Measurements from ENCODE around the gene COX6A2.

The COX6A2 gene

DNA sequence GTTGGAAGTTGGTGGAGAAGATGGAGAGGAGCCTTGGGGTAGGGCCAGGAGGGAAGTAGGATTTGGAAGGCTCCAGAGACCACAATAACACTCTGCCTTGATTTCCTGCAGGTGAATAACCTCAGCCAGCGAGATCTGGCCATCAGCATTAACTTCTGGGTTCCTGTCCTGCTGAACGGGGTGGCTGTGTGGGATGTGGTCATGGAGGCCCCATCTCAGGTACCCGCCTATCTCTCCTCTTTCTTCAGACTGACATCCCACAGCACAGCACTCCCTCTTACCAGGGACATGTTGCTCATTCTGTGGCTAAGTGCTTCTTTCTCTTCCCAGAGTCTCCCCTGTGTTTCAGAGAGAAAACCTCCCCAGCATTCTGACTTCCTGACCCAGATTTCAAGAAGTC, 4.9 kb downstream of the COX6A2 start:
- no peak overlapping the region for H2BK5ac ChIP-seq (ENCODE audit: low read depth, low read length, poor library complexity, severe bottlenecking)
- WGBS, result 45% methylated on average over 2 of the region's 3 CpGs
- no peak overlapping the region for H4K8ac ChIP-seq (ENCODE audit: low read length)
- no peaks in the 10 kb centered on the region for H3K36me3 ChIP-seq (ENCODE audit: control insufficient read depth in 1 of 2, insufficient read depth in 2 of 2, low read depth in 1 of 2, low read length in 2 of 2)
- H2BK12ac ChIP-seq (ENCODE audit: low read length in 2 of 2), result no peak overlapping the region
- no peak overlapping the region for H3K27ac ChIP-seq (ENCODE audit: low read length, poor library complexity, severe bottlenecking)
- H4K91ac ChIP-seq (ENCODE audit: low read length), result no peak overlapping the region
- no peak overlapping the region for H2BK120ac ChIP-seq (ENCODE audit: low read depth, low read length)
- H3K4me1 ChIP-seq (ENCODE audit: control insufficient read depth, insufficient read depth, low read depth, low read length), result peaks cover 3% of the 10 kb centered on the region
- no peak overlapping the region for H3K4me2 ChIP-seq (ENCODE audit: low read length, poor library complexity, severe bottlenecking)
- peaks cover 7 to 46% of the 10 kb centered on the region in 2 experiments for H3K27me3 ChIP-seq (ENCODE audit: control insufficient read depth in 1 of 2, insufficient read depth in 1 of 2, low read length in 2 of 2)
- H3K9me3 ChIP-seq (ENCODE audit: control insufficient read depth, low read length), result peaks cover 19% of the 10 kb centered on the region
- H2AFZ ChIP-seq (ENCODE audit: low read depth, low read length), result no peak overlapping the region
- H3K14ac ChIP-seq (ENCODE audit: low read length in 2 of 2), result no peak overlapping the region
- DNase-seq, result no peak
- no peak overlapping the region for H3K9ac ChIP-seq (ENCODE audit: low read length)
- no peak overlapping the region for H3K23ac ChIP-seq (ENCODE audit: low read length in 2 of 2)
- no peak overlapping the region for H2BK15ac ChIP-seq (ENCODE audit: low read depth, poor library complexity, severe bottlenecking)
- no peak overlapping the region for H3K18ac ChIP-seq (ENCODE audit: low read depth in 1 of 2, low read length in 2 of 2)
- H3K4ac ChIP-seq (ENCODE audit: low read depth in 1 of 2, low read length in 2 of 2), result no peak overlapping the region
- no peak overlapping the region for H2AK5ac ChIP-seq (ENCODE audit: low read length, severe bottlenecking)
- no peak overlapping the region for H3K4me3 ChIP-seq (ENCODE audit: insufficient read depth in 1 of 2, low read depth in 1 of 2, low read length in 2 of 2)
- H3K79me1 ChIP-seq (replicated peaks; ENCODE audit: low read length, poor library complexity, severe bottlenecking), result no peaks in the 10 kb centered on the region

DNA sequence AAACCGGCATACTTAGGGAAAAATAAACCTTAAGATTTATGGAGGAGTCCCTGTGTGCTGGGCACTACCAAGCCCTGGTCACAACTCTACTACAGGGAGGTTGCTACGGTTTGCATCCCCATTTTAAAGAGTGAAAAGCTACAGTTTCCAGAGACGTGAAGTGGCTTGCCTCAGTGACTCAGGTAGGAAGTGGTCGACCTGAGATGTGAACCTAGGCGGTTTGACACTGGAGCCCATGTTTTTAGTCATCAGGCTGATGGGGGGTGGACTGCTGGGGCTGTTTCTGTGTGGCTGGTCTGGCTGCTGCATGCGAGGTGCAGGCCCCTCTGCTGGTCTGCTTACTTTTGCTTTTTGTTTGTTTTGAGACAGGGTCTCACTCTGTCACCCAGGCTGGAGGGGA, 6.6 kb downstream of the COX6A2 start:
- H4K91ac ChIP-seq (ENCODE audit: low read length), result no peak overlapping the region
- no peak overlapping the region for H2BK12ac ChIP-seq (ENCODE audit: low read length in 2 of 2)
- H2BK5ac ChIP-seq (ENCODE audit: low read depth, low read length, poor library complexity, severe bottlenecking), result no peak overlapping the region
- no peak overlapping the region for H3K18ac ChIP-seq (ENCODE audit: low read depth in 1 of 2, low read length in 2 of 2)
- H3K27ac ChIP-seq (ENCODE audit: low read length, poor library complexity, severe bottlenecking), result no peak overlapping the region
- H2AK5ac ChIP-seq (ENCODE audit: low read length, severe bottlenecking), result no peak overlapping the region
- H3K27me3 ChIP-seq (ENCODE audit: control insufficient read depth in 1 of 2, insufficient read depth in 1 of 2, low read length in 2 of 2), result peaks cover 5 to 40% of the 10 kb centered on the region in 2 experiments
- WGBS, result 51% methylated on average over 6 of the region's 6 CpGs
- no peak overlapping the region for H3K23ac ChIP-seq (ENCODE audit: low read length in 2 of 2)
- no peak overlapping the region for H2BK15ac ChIP-seq (ENCODE audit: low read depth, poor library complexity, severe bottlenecking)
- peaks cover 19% of the 10 kb centered on the region for H3K9me3 ChIP-seq (ENCODE audit: control insufficient read depth, low read length)
- no peak overlapping the region for H2AFZ ChIP-seq (ENCODE audit: low read depth, low read length)
- H3K4me1 ChIP-seq (ENCODE audit: control insufficient read depth, insufficient read depth, low read depth, low read length), result no peaks in the 10 kb centered on the region
- no peak overlapping the region for H3K4me3 ChIP-seq (ENCODE audit: insufficient read depth in 1 of 2, low read depth in 1 of 2, low read length in 2 of 2)
- no peak overlapping the region for H4K8ac ChIP-seq (ENCODE audit: low read length)
- no peaks in the 10 kb centered on the region for H3K79me1 ChIP-seq (replicated peaks; ENCODE audit: low read length, poor library complexity, severe bottlenecking)
- no peak overlapping the region for H3K9ac ChIP-seq (ENCODE audit: low read length)
- no peak for DNase-seq
- no peak overlapping the region for H3K4ac ChIP-seq (ENCODE audit: low read depth in 1 of 2, low read length in 2 of 2)
- no peak overlapping the region for H2BK120ac ChIP-seq (ENCODE audit: low read depth, low read length)
- H3K4me2 ChIP-seq (ENCODE audit: low read length, poor library complexity, severe bottlenecking), result no peak overlapping the region
- H3K14ac ChIP-seq (ENCODE audit: low read length in 2 of 2), result no peak overlapping the region
- H3K36me3 ChIP-seq (ENCODE audit: control insufficient read depth in 1 of 2, insufficient read depth in 2 of 2, low read depth in 1 of 2, low read length in 2 of 2), result no peaks in the 10 kb centered on the region

DNA sequence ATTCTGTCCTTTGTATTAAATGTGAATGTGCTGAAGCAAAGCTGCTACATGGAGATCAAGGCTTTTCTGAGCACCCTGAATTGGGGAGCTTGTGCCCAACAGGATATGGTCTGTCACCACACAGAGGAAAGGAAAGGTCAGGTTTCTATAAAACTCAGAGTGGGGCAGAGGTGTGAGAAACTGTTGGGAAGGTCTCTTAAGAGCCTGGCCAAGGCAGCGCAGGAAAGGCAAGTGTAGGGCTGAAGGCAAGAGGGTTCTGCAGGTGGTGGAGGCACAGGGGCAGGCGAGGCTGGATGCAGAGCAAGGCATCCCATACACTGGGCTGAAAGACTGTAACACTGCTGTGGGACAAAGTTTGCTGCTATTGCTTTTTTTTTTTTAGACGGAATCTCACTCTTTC, 8.1 kb downstream of the COX6A2 start:
- Histone ChIP-seq H4K8ac (ENCODE audit: low read length) (no peak overlapping the region), H3K36me3 (ENCODE audit: control insufficient read depth in 1 of 2, insufficient read depth in 2 of 2, low read depth in 1 of 2, low read length in 2 of 2) (no peaks in the 10 kb centered on the region), H3K79me1 (replicated peaks; ENCODE audit: low read length, poor library complexity, severe bottlenecking) (no peaks in the 10 kb centered on the region), H3K27ac (ENCODE audit: low read length, poor library complexity, severe bottlenecking) (no peak overlapping the region), H3K14ac (ENCODE audit: low read length in 2 of 2) (no peak overlapping the region), H3K4me3 (ENCODE audit: insufficient read depth in 1 of 2, low read depth in 1 of 2, low read length in 2 of 2) (no peak overlapping the region), H3K18ac (ENCODE audit: low read depth in 1 of 2, low read length in 2 of 2) (no peak overlapping the region), H2BK120ac (ENCODE audit: low read depth, low read length) (no peak overlapping the region), H3K9me3 (ENCODE audit: control insufficient read depth, low read length) (peaks cover 24% of the 10 kb centered on the region), H2BK5ac (ENCODE audit: low read depth, low read length, poor library complexity, severe bottlenecking) (no peak overlapping the region), H2AK5ac (ENCODE audit: low read length, severe bottlenecking) (no peak overlapping the region), H3K4me1 (ENCODE audit: control insufficient read depth, insufficient read depth, low read depth, low read length) (no peaks in the 10 kb centered on the region), H3K4ac (ENCODE audit: low read depth in 1 of 2, low read length in 2 of 2) (no peak overlapping the region), H2BK15ac (ENCODE audit: low read depth, poor library complexity, severe bottlenecking) (no peak overlapping the region), H2AFZ (ENCODE audit: low read depth, low read length) (no peak overlapping the region), H3K23ac (ENCODE audit: low read length in 2 of 2) (no peak overlapping the region), H3K4me2 (ENCODE audit: low read length, poor library complexity, severe bottlenecking) (no peak overlapping the region), H4K91ac (ENCODE audit: low read length) (no peak overlapping the region), H3K9ac (ENCODE audit: low read length) (no peak overlapping the region), H2BK12ac (ENCODE audit: low read length in 2 of 2) (no peak overlapping the region), H3K27me3 (ENCODE audit: control insufficient read depth in 1 of 2, insufficient read depth in 1 of 2, low read length in 2 of 2) (peaks cover 10 to 37% of the 10 kb centered on the region in 2 experiments)
- DNase-seq, result no peak
- 86% methylated on average over 3 of the region's 3 CpGs for WGBS

DNA sequence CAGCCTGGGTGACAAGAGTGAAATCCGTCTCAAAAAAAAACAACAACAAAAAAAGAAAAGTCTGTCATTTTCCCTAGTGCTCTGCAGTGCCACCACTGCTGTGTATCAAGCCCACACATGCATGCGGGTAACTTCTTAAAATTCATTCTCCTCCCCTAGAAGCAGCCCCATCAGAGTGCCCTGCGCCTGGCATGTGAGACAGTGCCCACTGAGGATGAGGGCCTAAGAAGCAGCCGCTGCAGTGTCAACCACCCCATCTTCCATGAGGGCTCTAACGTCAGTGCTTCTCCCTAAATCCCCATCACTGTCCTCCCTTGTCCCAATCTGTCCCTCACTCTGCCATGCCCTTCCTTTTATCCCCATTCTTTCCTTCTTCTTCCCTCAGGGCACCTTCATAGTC, 10.2 kb downstream of the COX6A2 start:
- peaks cover 5 to 41% of the 10 kb centered on the region in 2 experiments for H3K27me3 ChIP-seq (ENCODE audit: control insufficient read depth in 1 of 2, insufficient read depth in 1 of 2, low read length in 2 of 2)
- no peaks in the 10 kb centered on the region for H3K79me1 ChIP-seq (replicated peaks; ENCODE audit: low read length, poor library complexity, severe bottlenecking)
- H3K36me3 ChIP-seq (ENCODE audit: control insufficient read depth in 1 of 2, insufficient read depth in 2 of 2, low read depth in 1 of 2, low read length in 2 of 2), result no peaks in the 10 kb centered on the region
- no peak overlapping the region for H2BK12ac ChIP-seq (ENCODE audit: low read length in 2 of 2)
- H2AK5ac ChIP-seq (ENCODE audit: low read length, severe bottlenecking), result no peak overlapping the region
- no peak overlapping the region for H3K14ac ChIP-seq (ENCODE audit: low read length in 2 of 2)
- no peak overlapping the region for H3K23ac ChIP-seq (ENCODE audit: low read length in 2 of 2)
- DNase-seq, result no peak
- H2BK120ac ChIP-seq (ENCODE audit: low read depth, low read length), result no peak overlapping the region
- no peaks in the 10 kb centered on the region for H3K4me1 ChIP-seq (ENCODE audit: control insufficient read depth, insufficient read depth, low read depth, low read length)
- whole genome bisulfite sequencing, result 83% methylated on average over 5 of the region's 5 CpGs
- H4K91ac ChIP-seq (ENCODE audit: low read length), result no peak overlapping the region
- no peak overlapping the region for H3K9ac ChIP-seq (ENCODE audit: low read length)
- no peak overlapping the region for H3K4me3 ChIP-seq (ENCODE audit: insufficient read depth in 1 of 2, low read depth in 1 of 2, low read length in 2 of 2)
- no peak overlapping the region for H3K4me2 ChIP-seq (ENCODE audit: low read length, poor library complexity, severe bottlenecking)
- no peak overlapping the region for H4K8ac ChIP-seq (ENCODE audit: low read length)
- H2BK5ac ChIP-seq (ENCODE audit: low read depth, low read length, poor library complexity, severe bottlenecking), result no peak overlapping the region
- H3K18ac ChIP-seq (ENCODE audit: low read depth in 1 of 2, low read length in 2 of 2), result no peak overlapping the region
- no peak overlapping the region for H2AFZ ChIP-seq (ENCODE audit: low read depth, low read length)
- no peak overlapping the region for H2BK15ac ChIP-seq (ENCODE audit: low read depth, poor library complexity, severe bottlenecking)
- H3K9me3 ChIP-seq (ENCODE audit: control insufficient read depth, low read length), result peaks cover 21% of the 10 kb centered on the region
- H3K4ac ChIP-seq (ENCODE audit: low read depth in 1 of 2, low read length in 2 of 2), result no peak overlapping the region
- no peak overlapping the region for H3K27ac ChIP-seq (ENCODE audit: low read length, poor library complexity, severe bottlenecking)
